Fibroblast of lung (primary cell): ENCODE measurements around the gene THBS4. TPM values are rescaled to one million over a fixed set of nuclear protein-coding genes. Genes with fewer than 3 reads are reported as not detected.

Source experiments
- DNase-seq, 2 donors: peaks; one replicate each; pipeline versions ENCODE4 v3.0.0 to v3.0.0-alpha.2; 2010; ENCODE audit warnings: low read depth in 2 of 2
- H2AFZ ChIP-seq: 2 replicates; pipeline ENCODE4 v1.5.1; 2012; ENCODE audit warnings: low read length, control low read depth, inconsistent platforms
- H3K27ac ChIP-seq: 2 replicates; pipeline ENCODE4 v1.5.1; 2011; ENCODE audit warnings: low read length, control low read depth; ENCODE audit not compliant: insufficient read depth
- H3K27me3 ChIP-seq: 2 replicates; pipeline ENCODE4 v1.5.1; 2011; ENCODE audit warnings: mild to moderate bottlenecking, low read length; ENCODE audit not compliant: control insufficient read depth, insufficient read depth
- H3K36me3 ChIP-seq: 2 replicates; pipeline ENCODE4 v1.5.1; 2011; ENCODE audit warnings: low read length; ENCODE audit not compliant: control insufficient read depth, insufficient read depth
- H3K4me1 ChIP-seq: 2 replicates; pipeline ENCODE4 v1.5.1; 2011; ENCODE audit warnings: low read length; ENCODE audit not compliant: control insufficient read depth, insufficient read depth; ENCODE audit errors: extremely low read depth
- H3K4me2 ChIP-seq: 2 replicates; pipeline ENCODE4 v1.5.1; 2011; ENCODE audit warnings: low read length, control low read depth; ENCODE audit not compliant: insufficient read depth; ENCODE audit errors: extremely low read depth
- H3K4me3 ChIP-seq, 4 experiments: fragments of 200-600 bp in 1 of 4; sonication (generic) in 1 of 4; replicated peaks in 1 of 4; 2 replicates each; pipeline ENCODE4 v1.5.1; 2011 to 2016; ENCODE audit warnings: low read length in 4 of 4, low read depth in 3 of 4, mild to moderate bottlenecking in 3 of 4, control low read depth in 2 of 4, inconsistent platforms in 1 of 4, mixed read lengths in 1 of 4; ENCODE audit not compliant: insufficient read depth in 1 of 4; ENCODE audit errors: control extremely low read depth in 1 of 4
- H3K79me2 ChIP-seq: 2 replicates; pipeline ENCODE4 v1.5.1; 2012; ENCODE audit warnings: mild to moderate bottlenecking, low read length, inconsistent platforms; ENCODE audit not compliant: control insufficient read depth, insufficient read depth
- H3K9ac ChIP-seq: 2 replicates; pipeline ENCODE4 v1.5.1; 2011; ENCODE audit warnings: mild to moderate bottlenecking, low read length, control low read depth; ENCODE audit not compliant: insufficient read depth
- H3K9me3 ChIP-seq: 2 replicates; pipeline ENCODE4 v1.5.1; 2012; ENCODE audit warnings: low read depth, low read length; ENCODE audit not compliant: control insufficient read depth, insufficient read depth
- H4K20me1 ChIP-seq: 2 replicates; pipeline ENCODE4 v1.5.1; 2011; ENCODE audit warnings: low read length; ENCODE audit not compliant: control insufficient read depth, insufficient read depth; ENCODE audit errors: extremely low read depth
- EZH2 ChIP-seq: IDR thresholded peaks from 2 replicates; pipeline ENCODE4 v1.5.1; 2012; ENCODE audit warnings: low read length, control low read depth, mild to moderate bottlenecking; ENCODE audit errors: missing control alignments
- polyA plus RNA-seq, 2 donors: library from polyadenylated mRNA; depleted of rRNA in 1 of 2; stranded (reverse) in 1 of 2; unstranded in 1 of 2; fragments of >200 nt; gene quantifications; 2 replicates each; pipeline ENCODE4 v1.2.1, GENCODE V29; 2011 to 2012; ENCODE audit warnings: missing spikeins in 1 of 2
- total RNA-seq: library from RNA; depleted of rRNA; stranded (reverse); fragments of >200 nt; gene quantifications from 2 replicates; pipeline ENCODE4 v1.2.1, GENCODE V29; 2014
- TF ChIP-seq, protein P1 (sequence below), 2 donors: IDR thresholded peaks in 1 of 2; conservative IDR thresholded peaks in 1 of 2; 1 replicate in 1 of 2; 2 replicates in 1 of 2; pipeline ENCODE4 v1.5.1; 2011 to 2012; ENCODE audit warnings: low read length in 2 of 2, control low read depth in 1 of 2, inconsistent platforms in 1 of 2, low read depth in 1 of 2, mild to moderate bottlenecking in 1 of 2

THBS4 gene
- total and polyA plus RNA-seq, 2 donors (not counting 1 experiment from before 2014, with no cell fraction given): 0.11 to 1.5 TPM

GRCh38 chr5:80048084-80048780 lies 13.1 kb downstream of the THBS4 start:
- H3K27ac ChIP-seq: no peak overlapping the region
- no peaks in the 10 kb centered on the region for H4K20me1 ChIP-seq
- no peak for DNase-seq
- no peaks in the 10 kb centered on the region for H3K36me3 ChIP-seq
- H3K9me3 ChIP-seq: no peaks in the 10 kb centered on the region
- H3K27me3 ChIP-seq: no peaks in the 10 kb centered on the region
- no peak overlapping the region for H3K4me2 ChIP-seq
- TF ChIP-seq, protein P1, sequence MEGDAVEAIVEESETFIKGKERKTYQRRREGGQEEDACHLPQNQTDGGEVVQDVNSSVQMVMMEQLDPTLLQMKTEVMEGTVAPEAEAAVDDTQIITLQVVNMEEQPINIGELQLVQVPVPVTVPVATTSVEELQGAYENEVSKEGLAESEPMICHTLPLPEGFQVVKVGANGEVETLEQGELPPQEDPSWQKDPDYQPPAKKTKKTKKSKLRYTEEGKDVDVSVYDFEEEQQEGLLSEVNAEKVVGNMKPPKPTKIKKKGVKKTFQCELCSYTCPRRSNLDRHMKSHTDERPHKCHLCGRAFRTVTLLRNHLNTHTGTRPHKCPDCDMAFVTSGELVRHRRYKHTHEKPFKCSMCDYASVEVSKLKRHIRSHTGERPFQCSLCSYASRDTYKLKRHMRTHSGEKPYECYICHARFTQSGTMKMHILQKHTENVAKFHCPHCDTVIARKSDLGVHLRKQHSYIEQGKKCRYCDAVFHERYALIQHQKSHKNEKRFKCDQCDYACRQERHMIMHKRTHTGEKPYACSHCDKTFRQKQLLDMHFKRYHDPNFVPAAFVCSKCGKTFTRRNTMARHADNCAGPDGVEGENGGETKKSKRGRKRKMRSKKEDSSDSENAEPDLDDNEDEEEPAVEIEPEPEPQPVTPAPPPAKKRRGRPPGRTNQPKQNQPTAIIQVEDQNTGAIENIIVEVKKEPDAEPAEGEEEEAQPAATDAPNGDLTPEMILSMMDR (conservative IDR thresholded peaks at IDR 0.05 in 1 of 2, IDR thresholded peaks at IDR 0.05 in 1 of 2; ENCODE audit: low read depth in 1 of 2, low read length in 2 of 2): no peak
- TF ChIP-seq EZH2: no peak
- H3K79me2 ChIP-seq: no peaks in the 10 kb centered on the region
- H3K4me3 ChIP-seq: no peak overlapping the region
- no peaks in the 10 kb centered on the region for H3K4me1 ChIP-seq
- H2AFZ ChIP-seq: no peak overlapping the region
- no peak overlapping the region for H3K9ac ChIP-seq

- Histone ChIP-seq H3K4me1 (no peaks in the 10 kb centered on the region), H2AFZ (no peak overlapping the region), H3K79me2 (no peaks in the 10 kb centered on the region), H3K4me2 (no peak overlapping the region), H3K9me3 (no peaks in the 10 kb centered on the region), H3K4me3 (no peak overlapping the region), H4K20me1 (no peaks in the 10 kb centered on the region), H3K9ac (no peak overlapping the region), H3K27me3 (no peaks in the 10 kb centered on the region), H3K36me3 (no peaks in the 10 kb centered on the region), H3K27ac (no peak overlapping the region)
- TF ChIP-seq EZH2: no peak
- TF ChIP-seq, protein P1 (conservative IDR thresholded peaks at IDR 0.05 in 1 of 2, IDR thresholded peaks at IDR 0.05 in 1 of 2; ENCODE audit: low read depth in 1 of 2, low read length in 2 of 2): no peak
- DNase-seq: no peak
These were observed 17.3 kb downstream of the THBS4 start for GRCh38 chr5:80052464-80052863.

DNA sequence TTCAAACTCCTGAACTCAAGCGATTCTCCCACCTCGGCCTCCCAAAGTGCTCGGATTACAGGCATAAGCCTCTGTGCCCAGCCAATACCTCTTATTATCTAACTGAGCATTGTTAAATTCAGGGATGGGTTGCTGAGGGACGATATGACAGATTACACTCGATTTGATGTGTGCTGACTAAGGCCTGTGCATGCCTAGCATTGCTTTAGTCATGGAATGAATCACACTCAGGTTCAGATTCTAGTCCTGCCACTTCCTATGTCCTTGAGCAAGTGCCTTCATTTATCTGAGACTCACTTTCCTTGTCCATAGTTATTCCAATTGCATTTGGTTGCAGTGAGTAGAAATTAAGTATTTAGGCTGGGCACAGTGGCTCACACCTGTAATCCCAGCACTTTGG lies 19.5 kb downstream of the THBS4 start:
- peak in 1 of 2 donors; percentile 33 for DNase-seq
- Histone ChIP-seq H3K9me3 (no peaks in the 10 kb centered on the region), H3K36me3 (no peaks in the 10 kb centered on the region), H4K20me1 (no peaks in the 10 kb centered on the region), H3K4me1 (no peaks in the 10 kb centered on the region), H3K27me3 (no peaks in the 10 kb centered on the region), H3K79me2 (no peaks in the 10 kb centered on the region), H3K9ac (no peak overlapping the region), H3K4me3 (no peak overlapping the region), H3K27ac (no peak overlapping the region), H3K4me2 (no peak overlapping the region), H2AFZ (no peak overlapping the region)
- TF ChIP-seq, protein P1 (conservative IDR thresholded peaks at IDR 0.05 in 1 of 2, IDR thresholded peaks at IDR 0.05 in 1 of 2; ENCODE audit: low read depth in 1 of 2, low read length in 2 of 2): no peak
- no peak for TF ChIP-seq EZH2
